GM18909 (cell line): ENCODE measurements around the gene SIGLEC15.

Experiments used
- ATAC-seq: cut with Tn5 transposase; IDR thresholded peaks from one replicate; pipeline ENCODE4 v1.9.1; 2021; ENCODE audit warnings: mild to moderate bottlenecking; ENCODE audit not compliant: unreplicated experiment, poor library complexity

Gene SIGLEC15

GRCh38 chr18:45871431-45872084, 46.1 kb downstream of the SIGLEC15 start:
- no peak for ATAC-seq

- peak; percentile 93 for ATAC-seq
These were observed 49.2 kb downstream of the SIGLEC15 start for GRCh38 chr18:45874491-45875184.

GRCh38 chr18:45876161-45876560, 50.7 kb downstream of the SIGLEC15 start:
- ATAC-seq = no peak

DNA sequence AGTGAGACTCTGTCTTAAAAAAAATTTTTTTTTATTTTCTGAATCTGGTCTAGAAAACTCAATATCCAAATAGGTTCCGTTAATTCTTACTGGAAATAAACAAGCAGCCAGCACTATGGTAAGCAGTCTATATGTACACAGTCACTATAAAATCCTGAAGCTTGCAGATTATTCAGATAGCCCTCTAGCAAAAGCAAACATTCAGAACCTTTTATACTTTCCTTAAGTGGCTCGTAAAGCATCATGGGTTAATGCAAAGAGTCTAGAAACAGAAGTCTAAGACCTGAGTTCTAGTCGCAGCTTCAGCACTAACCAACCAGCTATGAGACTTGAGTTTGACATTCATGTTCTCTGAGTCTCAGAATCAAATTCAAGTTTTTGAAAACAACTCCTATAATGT, 51.9 kb downstream of the SIGLEC15 start:
- no peak for ATAC-seq

- ATAC-seq = peak; percentile 87
These were observed 54.5 kb downstream of the SIGLEC15 start for GRCh38 chr18:45879681-45880655.

- no peak for ATAC-seq
These were observed 55.5 kb downstream of the SIGLEC15 start for GRCh38 chr18:45880876-45881558.

- ATAC-seq = no peak
These were observed 62.1 kb downstream of the SIGLEC15 start for GRCh38 chr18:45887585-45887984.

GRCh38 chr18:45889419-45890064, 64.1 kb downstream of the SIGLEC15 start:
- ATAC-seq = no peak

DNA sequence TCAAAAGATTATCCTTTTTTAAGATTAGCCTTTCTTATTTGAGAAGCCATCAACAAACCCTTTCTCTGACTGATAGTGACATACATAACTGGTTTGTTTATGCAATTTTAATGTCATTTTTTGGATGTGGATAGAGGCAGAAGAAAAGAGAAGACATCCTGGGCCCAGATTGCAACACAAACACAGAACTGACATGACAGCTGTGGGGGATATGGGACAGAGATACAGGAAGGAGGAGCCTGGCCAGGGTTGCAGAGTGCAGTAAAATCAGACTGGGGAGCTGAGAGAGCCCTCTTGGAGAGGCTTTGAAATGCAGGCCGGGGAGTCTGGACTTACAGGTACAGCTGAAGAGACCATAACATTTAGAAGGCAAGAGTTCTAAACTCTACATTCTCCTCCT, 65.1 kb downstream of the SIGLEC15 start:
- no peak for ATAC-seq

DNA sequence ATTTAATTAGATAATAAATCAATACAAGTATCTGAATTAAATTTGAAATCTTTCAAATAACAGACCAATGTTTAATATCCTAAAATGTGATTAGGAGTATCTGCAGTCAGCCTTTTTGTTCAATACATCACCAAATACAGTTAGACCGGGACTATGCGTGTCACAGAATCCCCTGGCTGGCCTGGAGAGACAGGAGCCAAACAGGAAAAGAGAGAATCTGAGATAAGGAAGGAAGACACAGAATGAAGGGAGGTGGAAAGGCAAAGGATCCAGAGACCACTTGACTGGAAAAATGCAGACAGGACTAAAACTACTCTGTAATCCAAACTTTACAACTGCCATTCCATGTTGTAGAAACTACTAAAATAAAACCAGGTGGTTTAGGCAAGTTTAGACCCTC, 66.3 kb downstream of the SIGLEC15 start:
- no peak for ATAC-seq
